Forelimb muscle (tissue), 1 donor: ENCODE data around the gene NOC3L. TPM values are rescaled to one million over a fixed set of nuclear protein-coding genes. Genes with fewer than 3 reads are reported as not detected.
"Not testable (repeated sequence)": the region's sequence is repeated elsewhere in the genome, so short reads cannot be mapped to it uniquely, and the experiment has no call there.

ENCODE experiments used
- DNase-seq: peaks from one replicate; pipeline ENCODE4 v3.0.0-alpha.2; 2013; ENCODE audit warnings: low read depth
- polyA plus RNA-seq: library from polyadenylated mRNA; unstranded; fragments of 120-200 nt; gene quantifications from one replicate; pipeline ENCODE4 v1.2.1, GENCODE V29; 2013; ENCODE audit not compliant: insufficient read length

The NOC3L gene
- 14.7 TPM for polyA plus RNA-seq

GRCh38 chr10:94362360-94363250 lies at the start of gene NOC3L:
NOC3L (minus strand) TSS chr10:94362939; CDS start chr10:94362838, 101 bp downstream.
- peak; percentile 84 for DNase-seq

- DNase-seq = no peak
Measured at GRCh38 chr10:94412449-94412848, 49.7 kb upstream of the NOC3L start.

- no peak for DNase-seq
Measured at GRCh38 chr10:94411304-94411703, 48.6 kb upstream of the NOC3L start.

- DNase-seq = no peak
Measured at GRCh38 chr10:94409021-94409657, 46.4 kb upstream of the NOC3L start.

GRCh38 chr10:94407668-94408067 lies 44.9 kb upstream of the NOC3L start:
- DNase-seq = no peak

GRCh38 chr10:94405406-94405805 lies 42.7 kb upstream of the NOC3L start:
- no peak for DNase-seq

GRCh38 chr10:94403380-94404213 lies 40.9 kb upstream of the NOC3L start:
- DNase-seq = peak; percentile 44

GRCh38 chr10:94402843-94403379 lies 40.2 kb upstream of the NOC3L start:
- DNase-seq = no peak

- DNase-seq = peak; percentile 89
Measured at GRCh38 chr10:94402204-94402842, 39.6 kb upstream of the NOC3L start, which contains the start of gene TBC1D12. TBC1D12 (plus strand) TSS chr10:94402541; CDS start chr10:94402614, 73 bp downstream.

- DNase-seq = no peak
Measured at GRCh38 chr10:94398762-94399161, 36.0 kb upstream of the NOC3L start.

GRCh38 chr10:94397549-94398370 lies 35.0 kb upstream of the NOC3L start:
- DNase-seq = no peak

GRCh38 chr10:94392117-94392516 lies 29.4 kb upstream of the NOC3L start:
- DNase-seq = not testable (repeated sequence)

GRCh38 chr10:94385733-94386132 lies 23.0 kb upstream of the NOC3L start:
- DNase-seq = not testable (repeated sequence)

GRCh38 chr10:94383530-94383929 lies 20.8 kb upstream of the NOC3L start:
- DNase-seq = no peak

- DNase-seq = no peak
Measured at GRCh38 chr10:94376865-94377264, 14.1 kb upstream of the NOC3L start.

- DNase-seq = no peak
Measured at GRCh38 chr10:94375374-94375773, 12.6 kb upstream of the NOC3L start.

GRCh38 chr10:94370501-94370900 lies 7.8 kb upstream of the NOC3L start:
- no peak for DNase-seq

GRCh38 chr10:94366382-94366781 lies 3.6 kb upstream of the NOC3L start:
- no peak for DNase-seq

- no peak for DNase-seq
Measured at GRCh38 chr10:94364482-94364881, 1.7 kb upstream of the NOC3L start.

- no peak for DNase-seq
Measured at GRCh38 chr10:94363251-94363565, 469 bp upstream of the NOC3L start.
